Endothelial cell of umbilical vein (primary cell): ENCODE data around the gene DIS3L2. TPM values are rescaled to one million over a fixed set of nuclear protein-coding genes. Genes with fewer than 3 reads are reported as not detected.

Experiments
- BruUV-seq: library from RNA; stranded (reverse); fragments of 400-500 nt; replicated peaks from 2 replicates; lab custom pipeline; 2021; lab: Mats Ljungman, UMichigan
- CTCF ChIA-PET: fragments of 300-600, 350-600 bp; sonication (Branson Sonifier 250); formaldehyde crosslinking; loops from one replicate; lab custom pipeline; 2021; ENCODE audit warnings: antibody characterized with exemption, inconsistent platforms; lab: Charles Lee
- POLR2A ChIA-PET: fragments of 300-600, 350-600 bp; sonication (Branson Sonifier 250); formaldehyde crosslinking; loops from one replicate; lab custom pipeline; 2021; ENCODE audit warnings: antibody characterized with exemption, inconsistent platforms; lab: Charles Lee
- DNase-seq: peaks from one replicate; pipeline ENCODE4 v3.0.0-alpha.2; 2011; ENCODE audit warnings: low read depth, low spot score
- FAIRE-seq: peaks from 2 replicates; lab custom pipeline; 2011; peaks lifted over from hg19 to GRCh38; lab: Jason Lieb, UNC
- H2AFZ ChIP-seq: 2 replicates; pipeline ENCODE4 v1.6.0; 2012; ENCODE audit warnings: low read depth, low read length, control low read depth, inconsistent platforms
- H3K27ac ChIP-seq: 2 replicates; pipeline ENCODE4 v1.5.1; 2011; ENCODE audit warnings: low read depth, mild to moderate bottlenecking, control low read depth, low read length, moderate library complexity; ENCODE audit not compliant: insufficient read depth
- H3K27me3 ChIP-seq, 2 experiments: 2 replicates each; pipeline versions ENCODE4 v1.6.0 to v1.6.1; 2011; ENCODE audit warnings: low read length in 2 of 2, mixed read lengths in 1 of 2; ENCODE audit not compliant: control insufficient read depth in 2 of 2, insufficient read depth in 2 of 2
- H3K36me3 ChIP-seq, 2 experiments: 2 replicates in 1 of 2; 3 replicates in 1 of 2; pipeline ENCODE4 v1.5.1; 2011; ENCODE audit warnings: low read length in 2 of 2, mild to moderate bottlenecking in 1 of 2, moderate library complexity in 1 of 2; ENCODE audit not compliant: control insufficient read depth in 2 of 2, insufficient read depth in 2 of 2; ENCODE audit errors: extremely low read depth in 1 of 2
- H3K4me1 ChIP-seq: 3 replicates; pipeline ENCODE4 v1.5.1; 2011; ENCODE audit warnings: mild to moderate bottlenecking, low read length; ENCODE audit not compliant: control insufficient read depth, insufficient read depth; ENCODE audit errors: extremely low read depth
- H3K4me2 ChIP-seq: 2 replicates; pipeline ENCODE4 v1.6.1; 2011; ENCODE audit warnings: low read length, control low read depth, mixed read lengths; ENCODE audit not compliant: insufficient read depth
- H3K4me3 ChIP-seq, 3 experiments: fragments of 200-600 bp in 1 of 3; sonication (generic), shearing (Covaris generic) in 1 of 3; replicated peaks in 1 of 3; 2 replicates each; pipeline ENCODE4 v1.5.1; 2011 to 2016; ENCODE audit warnings: control low read depth in 3 of 3, low read length in 3 of 3, mild to moderate bottlenecking in 2 of 3, inconsistent platforms in 1 of 3, low read depth in 1 of 3, moderate library complexity in 1 of 3; ENCODE audit not compliant: insufficient read depth in 1 of 3
- H3K79me2 ChIP-seq: 2 replicates; pipeline ENCODE4 v1.6.0; 2012; ENCODE audit warnings: low read length, inconsistent platforms; ENCODE audit not compliant: control insufficient read depth, insufficient read depth
- H3K9ac ChIP-seq: replicated peaks from 2 replicates; pipeline ENCODE3; 2011; ENCODE audit warnings: low read length, control low read depth; ENCODE audit not compliant: insufficient read depth; ENCODE audit errors: extremely low read depth
- H3K9me1 ChIP-seq: replicated peaks from 3 replicates; pipeline ENCODE4 v1.6.0; 2011; ENCODE audit warnings: mild to moderate bottlenecking, low read length; ENCODE audit not compliant: control insufficient read depth, insufficient read depth; ENCODE audit errors: extremely low read depth
- H3K9me3 ChIP-seq: replicated peaks from 2 replicates; pipeline ENCODE4 v1.5.1; 2012; ENCODE audit warnings: low read length, inconsistent platforms; ENCODE audit not compliant: control insufficient read depth, insufficient read depth
- H4K20me1 ChIP-seq: replicated peaks from 2 replicates; pipeline ENCODE3; 2011; ENCODE audit warnings: mild to moderate bottlenecking, low read length; ENCODE audit not compliant: control insufficient read depth, insufficient read depth; ENCODE audit errors: extremely low read depth
- EZH2 ChIP-seq: IDR thresholded peaks from 2 replicates; pipeline ENCODE4 v1.6.1; 2012; ENCODE audit warnings: borderline replicate concordance, low read depth, mild to moderate bottlenecking, moderate library complexity, low read length, inconsistent platforms; ENCODE audit not compliant: severe bottlenecking
- FOS ChIP-seq: IDR thresholded peaks from 2 replicates; pipeline ENCODE4 v1.6.1; 2011; ENCODE audit warnings: mild to moderate bottlenecking, low read length, moderate library complexity, borderline replicate concordance; ENCODE audit not compliant: insufficient read depth
- GATA2 ChIP-seq: IDR thresholded peaks from 2 replicates; pipeline ENCODE4 v1.7.0; 2011; ENCODE audit warnings: low read depth, mild to moderate bottlenecking, moderate library complexity, mixed read lengths, low read length; ENCODE audit not compliant: insufficient read length, insufficient read depth
- JUN ChIP-seq: IDR thresholded peaks from 2 replicates; pipeline ENCODE4 v1.6.1; 2011; ENCODE audit warnings: borderline replicate concordance, low read depth; ENCODE audit not compliant: insufficient read length, insufficient read depth
- MYC ChIP-seq: IDR thresholded peaks from one replicate; pipeline ENCODE4 v1.6.1; 2011; ENCODE audit warnings: mild to moderate bottlenecking, low read depth, low read length
- POLR2A ChIP-seq: IDR thresholded peaks from 2 replicates; pipeline ENCODE4 v1.6.1; 2012; ENCODE audit warnings: low read depth, mild to moderate bottlenecking, control low read depth, low read length
- POLR2AphosphoS5 ChIP-seq: IDR thresholded peaks from 2 replicates; pipeline ENCODE4 v1.6.1; 2012; ENCODE audit warnings: low read depth, mild to moderate bottlenecking, control low read depth, low read length, moderate library complexity; ENCODE audit not compliant: insufficient read depth
- dilution Hi-C: fragments of 300-500 bp; cut with MboI; formaldehyde crosslinking; loops from one replicate; pipeline ENCODE4 v1.15.0; 2019; ENCODE audit warnings: low sequenced_read_pairs; ENCODE audit not compliant: extremely low pct_ligation_motif_present
- intact Hi-C: fragments of 100-400 bp; cut with micrococcal nuclease; formaldehyde crosslinking; loops from one replicate; pipeline ENCODE4 v1.10.0; 2022
- polyA plus RNA-seq, 4 experiments: library from polyadenylated mRNA; depleted of rRNA in 3 of 4; stranded (reverse) in 3 of 4; unstranded in 1 of 4; fragments of >200 nt; gene quantifications; 2 replicates each; pipeline versions ENCODE4 v1.2.1 to v1.2.3, GENCODE V29; 2011 to 2012; ENCODE audit warnings: missing spikeins in 1 of 4
- total RNA-seq: library from RNA; stranded (reverse); gene quantifications from 2 replicates; pipeline ENCODE4 v1.2.3, GENCODE V29; 2021
- TF ChIP-seq, protein P1 (sequence below): IDR thresholded peaks from 2 replicates; pipeline ENCODE4 v1.6.1; 2011; ENCODE audit not compliant: insufficient read depth, insufficient read length
- TF ChIP-seq, protein P2 (sequence below), 2 donors: IDR thresholded peaks; 1 replicate in 1 of 2; 2 replicates in 1 of 2; pipeline ENCODE4 v1.5.1; 2011; ENCODE audit warnings: low read length in 2 of 2, mild to moderate bottlenecking in 2 of 2, moderate library complexity in 2 of 2, control low read depth in 1 of 2, inconsistent platforms in 1 of 2, low read depth in 1 of 2; ENCODE audit not compliant: insufficient read depth in 1 of 2; ENCODE audit errors: extremely low read depth in 1 of 2

The DIS3L2 gene
- total and polyA plus RNA-seq, 2 donors (not counting 3 experiments of a cell fraction or from before 2014, with no cell fraction given): 14.6 to 31.2 TPM

DNA sequence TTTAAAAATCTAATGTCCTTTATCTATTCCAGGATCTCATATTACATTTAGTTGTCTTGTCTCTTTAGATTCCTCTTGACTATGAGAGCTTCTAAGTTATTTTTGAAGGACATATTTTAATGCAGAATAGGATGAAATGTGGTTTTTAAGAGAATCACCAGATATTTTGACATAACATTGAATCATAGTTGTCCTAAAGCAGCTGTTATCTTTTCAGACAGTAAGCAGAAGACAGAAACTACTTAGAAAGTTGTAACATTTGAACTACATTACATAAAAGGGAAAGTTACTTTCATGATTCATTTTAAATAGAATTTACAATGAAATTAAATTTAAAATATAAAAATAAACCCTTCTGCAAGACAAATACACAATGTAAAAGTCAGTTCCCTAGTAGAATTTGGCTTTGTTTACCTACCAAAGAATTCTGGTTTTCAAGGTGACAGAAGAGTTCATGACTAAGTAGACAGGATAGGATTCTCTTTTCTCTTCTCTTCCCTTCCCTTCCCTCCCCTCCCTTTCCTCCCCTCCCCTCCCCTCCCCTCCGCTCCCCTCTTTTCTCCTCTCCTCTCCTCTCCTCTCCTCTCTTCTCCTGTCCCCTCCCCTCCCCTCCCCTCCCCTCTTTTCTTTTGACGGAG, 186.0 kb downstream of the DIS3L2 start:
- ChIA-PET POLR2A (no interaction called here), CTCF (interaction anchor here (1.0 to 2.5 kb wide), 4 partner anchors 23 to 266 kb away, joined by 3 to 11 read pairs (median 4); no protein-coding TSS in a partner anchor)
- dilution Hi-C loops (no loop called here), intact Hi-C loops (no loop called here)
- Histone ChIP-seq H3K4me2 (no peak overlapping the region), H3K4me3 (no peak overlapping the region), H2AFZ (no peak overlapping the region), H3K27me3 (no peaks in the 10 kb centered on the region), H3K27ac (no peak overlapping the region), H3K36me3 (no peaks in the 10 kb centered on the region), H3K4me1 (no peaks in the 10 kb centered on the region), H3K9me1 (no peaks in the 10 kb centered on the region), H3K9me3 (no peaks in the 10 kb centered on the region), H3K79me2 (no peaks in the 10 kb centered on the region), H4K20me1 (no peaks in the 10 kb centered on the region), H3K9ac (no peak overlapping the region)
- no TSS peak for BruUV-seq
- FAIRE-seq: no peak
- no peak for DNase-seq
- no peak for TF ChIP-seq POLR2AphosphoS5
- no peak for TF ChIP-seq GATA2
- TF ChIP-seq, protein P1, sequence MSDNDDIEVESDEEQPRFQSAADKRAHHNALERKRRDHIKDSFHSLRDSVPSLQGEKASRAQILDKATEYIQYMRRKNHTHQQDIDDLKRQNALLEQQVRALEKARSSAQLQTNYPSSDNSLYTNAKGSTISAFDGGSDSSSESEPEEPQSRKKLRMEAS: no peak
- no peak for TF ChIP-seq POLR2A
- no peak for TF ChIP-seq JUN
- TF ChIP-seq EZH2: no peak
- TF ChIP-seq FOS: no peak
- TF ChIP-seq, protein P2, sequence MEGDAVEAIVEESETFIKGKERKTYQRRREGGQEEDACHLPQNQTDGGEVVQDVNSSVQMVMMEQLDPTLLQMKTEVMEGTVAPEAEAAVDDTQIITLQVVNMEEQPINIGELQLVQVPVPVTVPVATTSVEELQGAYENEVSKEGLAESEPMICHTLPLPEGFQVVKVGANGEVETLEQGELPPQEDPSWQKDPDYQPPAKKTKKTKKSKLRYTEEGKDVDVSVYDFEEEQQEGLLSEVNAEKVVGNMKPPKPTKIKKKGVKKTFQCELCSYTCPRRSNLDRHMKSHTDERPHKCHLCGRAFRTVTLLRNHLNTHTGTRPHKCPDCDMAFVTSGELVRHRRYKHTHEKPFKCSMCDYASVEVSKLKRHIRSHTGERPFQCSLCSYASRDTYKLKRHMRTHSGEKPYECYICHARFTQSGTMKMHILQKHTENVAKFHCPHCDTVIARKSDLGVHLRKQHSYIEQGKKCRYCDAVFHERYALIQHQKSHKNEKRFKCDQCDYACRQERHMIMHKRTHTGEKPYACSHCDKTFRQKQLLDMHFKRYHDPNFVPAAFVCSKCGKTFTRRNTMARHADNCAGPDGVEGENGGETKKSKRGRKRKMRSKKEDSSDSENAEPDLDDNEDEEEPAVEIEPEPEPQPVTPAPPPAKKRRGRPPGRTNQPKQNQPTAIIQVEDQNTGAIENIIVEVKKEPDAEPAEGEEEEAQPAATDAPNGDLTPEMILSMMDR (IDR thresholded peaks at IDR 0.05; ENCODE audit: extremely low read depth in 1 of 2, insufficient read depth in 1 of 2, low read depth in 1 of 2, low read length in 2 of 2): no peak
- no peak for TF ChIP-seq MYC
